Testis (tissue), 2 donors: ENCODE data around the gene GUCY1A1.

Experiments used
- POLR2A ChIP-seq: fragments of 450-650 bp; IDR thresholded peaks from one replicate; pipeline ENCODE4 v1.6.1; 2017; ENCODE audit warnings: antibody characterized with exemption, mild to moderate bottlenecking, moderate library complexity
- TF ChIP-seq, protein P1 (sequence below), 3 experiments: fragments of 450-650 bp in 2 of 3; fragments of 200-600 bp in 1 of 3; sonication (generic) in 1 of 3; IDR thresholded peaks; one replicate each; pipeline ENCODE4 v1.5.1; 2016 to 2019; ENCODE audit warnings: antibody characterized with exemption in 3 of 3, mild to moderate bottlenecking in 2 of 3, moderate library complexity in 1 of 3

DNA sequence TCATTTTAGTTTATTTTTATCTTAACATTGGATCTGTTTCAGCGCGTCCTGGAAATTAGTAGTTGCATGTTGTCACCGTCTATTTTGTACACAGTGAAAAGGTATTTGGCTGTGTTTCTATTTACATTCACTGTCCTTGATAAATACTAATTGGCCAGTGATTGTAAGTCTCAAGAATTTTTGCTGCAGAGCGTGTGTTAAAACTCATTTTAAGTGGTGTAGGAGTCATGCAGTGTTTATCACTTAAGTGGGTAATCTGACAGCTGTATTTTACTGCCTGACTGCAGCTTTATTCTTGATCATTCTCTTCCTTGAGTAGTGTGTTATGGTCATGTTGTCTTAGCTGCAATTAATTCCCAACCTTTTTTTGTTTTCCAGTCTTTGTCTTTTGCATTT is 9.8 kb downstream of the GUCY1A1 start:
- TF ChIP-seq, protein P1, sequence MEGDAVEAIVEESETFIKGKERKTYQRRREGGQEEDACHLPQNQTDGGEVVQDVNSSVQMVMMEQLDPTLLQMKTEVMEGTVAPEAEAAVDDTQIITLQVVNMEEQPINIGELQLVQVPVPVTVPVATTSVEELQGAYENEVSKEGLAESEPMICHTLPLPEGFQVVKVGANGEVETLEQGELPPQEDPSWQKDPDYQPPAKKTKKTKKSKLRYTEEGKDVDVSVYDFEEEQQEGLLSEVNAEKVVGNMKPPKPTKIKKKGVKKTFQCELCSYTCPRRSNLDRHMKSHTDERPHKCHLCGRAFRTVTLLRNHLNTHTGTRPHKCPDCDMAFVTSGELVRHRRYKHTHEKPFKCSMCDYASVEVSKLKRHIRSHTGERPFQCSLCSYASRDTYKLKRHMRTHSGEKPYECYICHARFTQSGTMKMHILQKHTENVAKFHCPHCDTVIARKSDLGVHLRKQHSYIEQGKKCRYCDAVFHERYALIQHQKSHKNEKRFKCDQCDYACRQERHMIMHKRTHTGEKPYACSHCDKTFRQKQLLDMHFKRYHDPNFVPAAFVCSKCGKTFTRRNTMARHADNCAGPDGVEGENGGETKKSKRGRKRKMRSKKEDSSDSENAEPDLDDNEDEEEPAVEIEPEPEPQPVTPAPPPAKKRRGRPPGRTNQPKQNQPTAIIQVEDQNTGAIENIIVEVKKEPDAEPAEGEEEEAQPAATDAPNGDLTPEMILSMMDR (IDR thresholded peaks at IDR 0.05) = no peak
- no peak for TF ChIP-seq POLR2A
